HG03095 (cell line): ENCODE results near the gene FKBP3.
"Not testable (repeated sequence)": the region's sequence is repeated elsewhere in the genome, so short reads cannot be mapped to it uniquely, and the experiment has no call there.

Source experiments
- ATAC-seq: cut with Tn5 transposase; IDR thresholded peaks from one replicate; pipeline ENCODE4 v1.9.1; 2021; ENCODE audit warnings: moderate library complexity; ENCODE audit not compliant: unreplicated experiment

FKBP3 gene

DNA sequence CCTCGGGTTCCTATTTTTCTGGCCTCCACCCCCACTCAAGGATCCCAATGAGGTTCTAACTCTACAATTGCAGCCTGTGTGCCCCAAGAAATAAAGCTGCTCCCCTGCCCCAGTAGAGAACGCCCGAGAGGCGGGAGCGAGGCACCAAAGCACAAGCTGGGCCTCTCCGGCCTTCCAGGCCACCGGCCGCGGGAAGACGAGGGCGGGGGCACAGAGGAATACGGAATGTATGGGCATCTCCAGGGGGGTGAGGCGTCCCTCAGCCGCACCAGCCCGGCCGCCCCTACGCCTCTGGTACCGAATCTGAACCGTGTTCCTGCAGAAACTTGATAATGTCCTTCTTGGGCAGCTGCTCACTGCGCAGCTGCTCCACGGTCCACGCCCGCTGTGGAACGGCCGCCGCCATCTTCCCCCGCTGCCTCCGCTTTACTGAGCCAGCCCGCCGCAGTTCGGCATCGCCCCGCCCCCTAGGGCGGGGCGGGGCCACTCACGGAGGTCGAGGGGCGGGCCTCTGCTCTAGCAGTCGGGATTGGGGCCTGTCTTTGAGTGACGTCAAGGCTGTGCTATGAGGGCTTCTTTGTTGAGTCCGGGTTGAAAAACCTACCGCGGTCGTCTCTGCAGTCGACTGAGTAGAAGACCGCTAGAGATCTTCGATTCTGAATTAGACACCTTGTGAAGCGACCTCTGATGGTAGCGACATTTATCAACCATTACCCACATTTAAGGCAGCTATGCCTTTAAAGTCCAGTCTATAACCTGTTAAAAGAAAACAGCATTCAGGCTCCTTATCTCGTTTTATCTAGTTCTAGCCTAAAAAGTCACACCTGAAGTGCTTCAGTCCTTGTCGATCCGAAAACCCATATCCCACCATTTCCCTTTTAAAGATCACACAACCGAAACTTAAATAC is at the start of gene FKBP3:
FKBP3 (minus strand) TSS at position 431 of the 908 bp plus-strand sequence; CDS start at position 406, 25 bp downstream.
- peak; percentile 89 for ATAC-seq

DNA sequence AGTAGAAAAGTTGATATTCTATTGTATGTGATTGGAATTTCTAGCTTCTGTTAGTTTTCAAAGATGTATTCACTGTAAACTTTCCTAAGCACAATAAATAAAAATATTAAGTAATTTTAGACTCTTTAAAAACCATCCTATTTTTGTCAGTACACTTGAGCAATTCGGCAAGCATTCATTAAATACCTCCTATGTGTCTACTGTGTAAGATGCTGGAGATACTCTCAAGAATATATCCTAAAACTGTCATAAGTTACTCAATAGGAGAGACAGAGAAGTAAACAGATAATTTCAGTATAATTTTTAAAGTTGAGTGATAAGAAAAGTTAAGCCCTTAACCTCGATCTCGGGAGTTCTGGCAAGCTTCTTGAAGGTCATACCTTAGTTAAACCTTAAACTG is 47.5 kb upstream of the FKBP3 start:
- ATAC-seq, result no peak

DNA sequence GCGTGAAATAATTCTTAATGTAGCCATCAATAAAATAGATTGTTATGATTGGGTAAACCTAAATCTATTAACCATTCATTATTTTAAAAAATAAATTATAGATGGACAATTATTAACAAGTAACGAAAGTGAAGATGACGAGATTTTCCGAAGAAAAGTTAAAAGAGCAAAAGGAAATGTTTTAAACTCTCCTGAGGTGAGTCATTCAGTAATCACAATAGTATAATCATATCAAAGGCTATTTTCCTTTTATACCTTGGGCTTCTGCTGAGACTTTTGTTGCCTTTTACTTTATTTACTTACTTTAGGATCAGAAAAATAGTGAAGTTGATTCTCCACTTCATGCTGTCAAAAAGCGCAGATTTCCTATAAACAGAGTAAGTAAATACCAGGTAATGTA is 47.0 kb upstream of the FKBP3 start:
- no peak for ATAC-seq

DNA sequence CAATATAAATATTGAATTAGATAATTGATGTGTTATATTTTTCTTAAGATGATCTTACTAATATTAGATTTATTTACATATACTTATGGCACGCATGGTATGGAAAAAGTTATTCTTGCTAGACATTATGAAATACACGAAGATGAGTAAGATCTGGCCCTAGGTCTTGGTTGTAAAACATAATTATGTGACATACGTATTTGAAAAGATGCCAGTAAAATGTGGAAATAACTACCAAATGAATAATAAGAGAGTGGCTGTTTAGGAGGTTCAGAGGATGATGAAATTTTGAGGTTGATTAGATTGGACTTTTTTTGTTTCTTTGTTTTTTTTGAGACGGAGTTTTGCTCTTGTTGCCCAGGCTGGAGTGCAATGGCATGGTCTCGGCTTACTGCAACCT is 42.8 kb upstream of the FKBP3 start:
- no peak for ATAC-seq

DNA sequence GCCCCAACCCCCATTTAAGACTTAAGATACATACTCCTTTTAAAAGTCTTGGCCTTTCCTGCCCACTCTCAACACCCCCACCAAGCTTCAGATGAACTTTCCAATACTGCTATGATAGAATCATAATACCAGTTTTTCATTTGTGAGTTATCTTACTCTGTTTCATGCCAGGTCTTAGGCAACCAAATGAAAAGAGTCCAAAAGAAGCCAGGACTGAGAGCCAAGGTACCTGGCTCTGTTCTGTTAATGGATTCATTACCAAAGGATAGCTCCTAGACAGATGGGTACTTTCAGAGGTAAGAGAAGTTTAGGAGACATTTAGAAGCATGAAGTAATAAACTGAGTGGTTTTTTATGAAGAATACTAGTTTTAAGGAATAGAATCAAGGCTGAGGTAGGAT is 35.6 kb upstream of the FKBP3 start:
- no peak for ATAC-seq

DNA sequence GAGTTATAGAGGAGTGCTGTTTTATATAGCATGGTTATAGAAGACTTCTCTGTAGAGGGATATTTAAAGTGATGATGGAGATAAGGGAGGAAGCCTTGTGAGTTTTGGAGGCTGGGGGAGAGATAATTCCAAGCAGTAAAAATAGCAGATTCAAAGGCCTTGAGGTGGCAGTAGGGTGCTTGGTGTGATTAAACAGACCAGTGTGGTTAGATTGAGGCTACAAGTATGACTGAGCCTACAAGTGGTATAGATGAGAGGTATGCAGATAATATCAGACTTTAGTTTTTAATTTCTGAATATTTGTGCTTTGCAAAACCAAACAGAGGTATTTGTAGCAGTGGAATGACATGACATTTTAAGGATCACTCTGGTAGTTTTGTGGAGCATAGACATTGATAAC is 21.8 kb upstream of the FKBP3 start:
- ATAC-seq, result no peak

DNA sequence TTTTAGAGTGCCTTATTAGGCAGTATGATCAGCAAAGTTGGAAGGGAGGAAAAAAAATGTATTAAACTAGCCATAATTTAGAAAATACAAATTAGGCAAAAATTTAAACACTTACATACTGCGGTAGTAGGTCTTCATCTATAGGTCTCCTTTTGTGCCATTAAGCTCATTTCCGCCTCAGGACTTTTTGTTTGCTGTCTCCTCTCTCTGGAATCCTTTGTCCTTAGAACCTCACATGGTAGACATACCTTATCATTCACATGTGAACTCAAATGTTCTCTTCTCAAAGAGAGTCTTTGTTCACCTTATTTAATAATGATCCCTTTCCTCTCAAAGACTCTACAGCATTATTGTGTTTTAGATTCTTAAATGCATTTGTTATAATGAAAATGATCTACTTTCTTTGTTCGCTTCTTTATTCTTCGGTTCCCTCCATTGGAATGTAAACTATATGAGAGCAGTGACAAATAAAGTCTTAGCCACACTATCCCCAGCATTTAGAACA is 16.2 kb upstream of the FKBP3 start:
- ATAC-seq, result no peak

DNA sequence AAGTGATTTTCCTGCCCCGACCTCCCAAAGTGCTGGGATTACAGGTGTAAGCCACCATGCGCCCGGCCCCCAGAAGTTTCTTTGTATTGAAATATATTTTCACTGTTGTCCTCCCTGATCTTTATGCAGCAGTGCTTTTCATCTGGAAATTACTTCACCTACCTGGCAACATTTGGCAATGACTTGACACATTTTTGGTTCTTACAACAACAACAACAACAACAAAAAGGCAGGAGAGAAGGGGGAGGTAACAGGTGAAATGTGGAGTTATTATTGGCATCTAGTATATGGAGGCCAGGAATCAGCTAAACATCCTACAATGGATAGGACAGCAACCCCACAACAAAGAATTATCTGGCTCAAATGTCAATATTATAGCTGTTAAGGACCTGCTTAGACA is 15.3 kb upstream of the FKBP3 start:
- no peak for ATAC-seq

DNA sequence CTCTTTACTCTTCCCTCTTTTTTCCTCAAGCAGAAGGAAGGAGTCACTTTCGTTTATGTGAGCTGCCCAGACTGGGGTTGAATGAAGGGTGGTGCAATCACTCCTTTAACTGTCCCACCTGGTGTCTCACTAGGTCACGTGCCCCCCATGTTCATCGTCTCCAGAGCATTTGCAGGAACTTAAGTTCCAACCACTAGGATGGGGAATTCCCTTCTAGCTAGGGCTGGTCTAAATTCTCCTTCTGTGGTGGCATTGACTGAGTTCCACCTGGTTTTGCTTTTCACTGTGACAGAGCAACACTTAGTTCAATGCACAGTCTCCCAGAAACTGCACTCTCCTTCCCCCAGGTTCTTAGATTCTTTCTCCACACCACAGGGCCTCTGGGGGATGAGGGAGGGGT is 10.9 kb upstream of the FKBP3 start:
- no peak for ATAC-seq

DNA sequence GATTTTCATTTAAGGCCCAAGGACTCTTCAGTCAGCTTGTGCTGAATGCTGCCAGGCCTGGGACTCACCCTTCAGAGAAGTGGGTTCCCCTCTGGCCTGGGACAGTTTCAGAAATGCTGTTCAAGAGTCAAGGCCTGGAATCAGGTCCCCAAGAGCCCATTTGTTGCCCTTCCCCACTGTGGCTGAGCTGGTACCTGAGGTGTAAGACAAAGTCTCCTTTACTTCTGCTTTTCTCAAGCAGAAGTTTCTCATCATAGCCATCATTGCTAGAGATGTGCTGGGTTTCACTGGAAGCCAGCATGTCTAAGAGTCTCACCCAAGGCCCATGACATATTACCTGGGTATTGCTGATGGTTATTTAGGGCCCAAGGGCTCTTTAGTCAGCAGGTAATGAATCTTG is 10.4 kb upstream of the FKBP3 start:
- ATAC-seq, result peak; percentile 49

DNA sequence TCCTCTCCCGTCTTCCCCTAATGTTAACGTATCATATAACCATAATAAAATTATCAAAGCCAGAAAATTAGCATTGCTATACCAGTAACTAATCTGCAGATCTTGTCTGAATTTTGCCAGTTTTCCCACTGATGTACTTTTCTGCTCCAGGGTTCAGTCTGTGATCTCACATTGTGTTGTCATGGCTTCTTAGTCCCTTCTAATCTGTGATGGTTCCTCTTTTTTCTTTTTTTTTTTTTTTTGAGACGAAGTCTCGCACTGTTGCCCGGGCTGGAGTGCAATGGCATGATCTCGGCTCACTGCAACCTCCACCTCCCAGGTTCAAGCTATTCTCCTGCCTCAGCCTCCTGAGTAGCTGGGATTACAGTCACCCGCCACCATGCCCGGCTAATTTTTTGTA is 7.8 kb upstream of the FKBP3 start:
- ATAC-seq, result not testable (repeated sequence)

DNA sequence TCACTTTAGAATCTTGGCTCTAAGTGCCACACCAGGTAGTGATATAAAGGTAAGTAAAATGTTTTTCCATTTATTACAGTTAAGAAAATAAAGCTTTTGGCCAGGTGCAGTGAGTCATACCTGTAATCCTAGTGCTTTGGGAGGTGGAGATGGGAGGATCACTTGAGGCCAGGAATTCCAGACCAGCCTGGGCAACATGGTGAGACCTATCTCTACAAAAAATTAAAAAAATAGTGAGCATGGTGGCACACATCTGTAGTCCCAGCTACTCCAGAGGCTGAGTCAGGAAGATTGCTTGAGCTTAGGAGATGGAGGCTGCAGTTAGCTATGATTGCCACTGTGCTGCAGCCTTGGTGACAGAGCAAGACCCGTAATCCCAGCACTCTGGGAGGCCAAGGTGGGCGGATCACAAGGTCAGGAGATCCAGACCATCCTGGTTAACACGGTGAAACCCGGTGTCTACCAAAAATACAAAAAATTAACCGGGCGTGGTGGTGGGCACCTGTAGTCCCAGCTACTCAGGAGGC is 6.4 kb upstream of the FKBP3 start:
- no peak for ATAC-seq

DNA sequence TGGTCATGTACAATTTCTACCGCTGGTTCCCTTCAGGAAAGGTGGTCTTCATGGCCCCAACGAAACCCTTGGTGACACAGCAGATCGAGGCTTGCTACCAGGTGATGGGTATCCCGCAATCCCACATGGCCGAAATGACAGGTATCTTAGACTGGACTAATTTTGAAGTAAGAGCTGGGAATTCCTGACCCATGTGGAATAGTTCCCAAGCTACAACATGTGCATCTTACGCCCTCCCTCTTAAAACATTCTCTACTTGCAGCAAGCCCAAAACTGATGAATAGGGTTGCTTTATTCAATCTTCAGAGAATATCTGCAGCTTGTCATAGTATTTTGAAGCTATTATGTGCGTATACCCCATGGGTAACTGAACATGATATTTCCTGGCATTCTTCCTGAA is 2.1 kb upstream of the FKBP3 start:
- ATAC-seq, result no peak

DNA sequence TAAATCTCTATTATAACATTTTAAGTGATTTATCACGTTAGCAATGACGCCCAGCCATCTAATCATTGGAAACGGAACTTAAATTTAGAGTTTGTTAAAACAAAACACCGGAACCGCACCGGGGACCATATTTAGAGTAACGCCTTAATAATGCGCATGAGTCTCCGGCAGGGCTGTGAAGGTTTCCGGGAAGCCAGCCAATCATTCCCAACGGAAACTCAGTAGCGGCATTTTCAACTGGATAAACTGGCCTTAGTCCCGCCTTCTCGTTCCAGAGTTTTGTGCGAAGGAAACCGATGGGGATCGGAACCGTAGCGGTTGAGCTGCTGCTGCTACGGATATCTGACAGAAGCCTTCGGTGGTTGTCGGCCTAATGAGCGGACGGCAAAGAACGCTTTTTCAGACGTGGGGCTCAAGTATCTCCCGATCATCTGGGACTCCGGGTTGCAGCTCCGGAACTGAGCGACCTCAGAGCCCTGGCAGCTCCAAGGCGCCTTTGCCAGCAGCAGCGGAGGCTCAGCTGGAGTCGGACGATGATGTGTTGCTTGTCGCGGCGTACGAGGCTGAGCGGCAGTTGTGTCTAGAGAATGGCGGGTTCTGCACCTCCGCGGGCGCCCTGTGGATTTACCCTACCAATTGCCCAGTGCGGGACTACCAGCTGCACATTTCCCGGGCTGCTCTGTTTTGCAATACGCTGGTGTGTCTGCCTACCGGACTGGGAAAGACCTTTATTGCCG is 1.5 kb upstream of the FKBP3 start, which contains the start of gene FANCM:
FANCM (plus strand) TSS at position 272 of the 737 bp plus-strand sequence; CDS start at position 374, 102 bp downstream.
- ATAC-seq, result peak; percentile 38

DNA sequence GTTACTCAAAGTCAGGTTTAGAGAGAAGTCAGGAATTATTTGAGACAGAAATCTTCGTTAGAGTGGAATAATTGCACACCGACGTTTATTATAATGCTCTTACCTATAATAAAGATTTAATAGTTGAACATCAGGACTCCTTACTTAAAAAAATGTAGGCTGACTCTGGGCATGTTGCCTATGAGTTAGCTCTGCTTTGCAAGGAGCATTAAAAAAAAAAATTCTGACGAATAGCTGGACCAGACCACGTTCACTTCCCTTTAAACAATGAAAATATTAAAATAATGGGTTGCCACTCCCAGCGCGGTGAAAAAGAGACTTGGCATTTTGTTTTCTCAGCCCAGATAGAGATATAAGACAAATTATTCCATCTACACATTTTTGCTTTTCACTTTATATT is 875 bp upstream of the FKBP3 start:
- no peak for ATAC-seq

DNA sequence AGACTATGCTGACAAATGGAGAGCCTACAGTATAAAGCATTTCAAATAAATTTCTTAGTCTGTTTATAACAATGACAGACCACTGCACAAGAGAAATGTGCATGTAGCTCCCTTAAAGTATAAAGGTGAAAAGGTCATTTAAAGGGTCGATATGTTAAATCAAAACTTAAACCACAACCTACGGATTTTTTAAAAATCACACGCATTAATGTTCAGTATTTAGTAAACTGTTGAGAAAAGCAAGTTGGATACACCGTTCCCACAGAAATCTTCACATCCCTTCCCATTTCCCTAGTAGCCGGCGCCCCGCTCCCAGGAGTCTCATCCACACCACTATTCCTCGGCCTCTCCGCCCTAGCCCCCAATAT is 614 bp downstream of the FKBP3 start:
- no peak for ATAC-seq

DNA sequence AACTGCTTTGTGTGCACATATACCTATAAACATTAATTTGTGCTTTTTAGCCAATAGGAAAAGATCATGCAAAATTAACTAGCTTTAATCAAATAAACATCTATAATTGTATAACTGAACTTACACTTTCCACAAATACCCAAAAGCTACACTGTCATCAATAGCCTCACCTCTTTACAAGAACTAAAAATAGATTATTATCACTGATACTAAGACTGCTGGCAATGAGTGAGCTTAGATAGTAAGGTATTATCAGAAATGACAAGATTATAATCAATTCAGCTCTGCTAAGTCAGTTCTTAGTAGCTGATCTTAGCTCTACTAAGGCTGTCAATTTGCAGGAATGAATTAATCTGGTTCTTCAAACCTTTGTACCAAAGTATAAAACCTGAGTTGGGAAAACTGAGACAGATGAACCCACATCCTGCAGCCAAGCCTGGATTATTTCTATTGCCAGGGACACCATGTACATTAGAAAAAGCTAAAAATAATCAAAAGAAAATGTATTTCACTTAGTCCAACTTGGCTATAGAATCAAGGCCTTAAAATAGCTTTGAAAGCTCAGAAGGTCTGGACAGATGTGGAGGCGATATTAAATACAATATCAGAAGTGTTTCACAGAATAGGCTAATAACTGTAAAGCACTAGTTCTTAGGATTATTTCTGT is 5.2 kb downstream of the FKBP3 start:
- ATAC-seq, result no peak

DNA sequence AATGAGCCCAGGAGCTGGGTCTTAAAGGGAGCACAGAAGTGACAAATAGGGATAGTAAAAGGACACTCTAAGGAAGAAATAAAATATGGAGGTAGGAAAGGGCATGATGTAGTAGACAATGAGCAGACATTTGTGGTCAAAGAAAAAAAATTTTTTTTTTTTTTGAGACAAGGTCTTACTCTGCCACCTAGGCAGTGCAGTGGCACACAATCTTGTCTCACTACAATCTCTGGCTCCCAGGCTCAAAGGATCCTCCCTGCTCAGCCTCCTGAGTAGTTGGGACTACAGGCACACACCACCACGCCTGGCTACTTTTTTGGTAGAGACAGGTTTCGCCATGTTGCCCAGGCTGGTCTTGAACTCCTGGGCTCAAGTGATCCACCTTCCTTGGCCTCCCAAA is 8.5 kb downstream of the FKBP3 start:
- ATAC-seq, result no peak

DNA sequence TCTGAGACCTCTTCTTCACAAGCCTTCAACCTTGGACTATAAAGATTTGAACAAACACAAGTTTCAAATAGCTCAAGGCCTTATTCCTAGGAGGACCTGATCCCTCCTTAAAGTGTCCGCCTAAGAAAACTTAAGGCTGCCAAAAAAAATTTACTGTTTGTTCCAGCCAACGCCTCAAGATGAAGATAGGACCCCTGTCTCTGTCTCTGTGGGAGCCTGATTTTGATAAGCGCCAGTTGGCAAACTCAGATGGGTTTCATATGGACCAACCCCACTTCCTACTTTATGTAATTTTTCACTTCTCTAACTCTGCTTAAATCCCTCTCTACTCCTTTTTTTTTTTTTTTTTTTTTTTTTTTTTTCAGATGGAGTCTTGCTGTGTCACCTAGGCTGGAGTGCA is 11.0 kb downstream of the FKBP3 start:
- ATAC-seq, result no peak

DNA sequence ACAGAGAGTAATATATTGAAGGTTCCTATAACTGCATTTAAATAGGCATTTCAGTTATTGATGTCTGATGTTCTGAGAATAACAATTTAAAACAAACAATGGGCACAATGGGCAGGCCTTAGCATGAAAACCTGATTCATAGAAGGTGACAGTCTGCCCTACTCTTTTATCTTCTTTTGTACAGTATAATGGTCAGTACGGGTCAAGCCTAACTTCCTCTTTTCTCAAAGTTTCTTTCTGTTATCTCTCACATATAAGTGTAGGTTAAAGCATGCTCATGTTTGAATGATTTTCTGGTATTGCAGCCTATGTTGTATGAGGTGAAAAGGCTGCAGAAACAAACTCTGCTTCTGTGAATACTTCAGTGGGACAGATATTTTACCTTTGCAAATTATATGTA is 14.2 kb downstream of the FKBP3 start:
- no peak for ATAC-seq

DNA sequence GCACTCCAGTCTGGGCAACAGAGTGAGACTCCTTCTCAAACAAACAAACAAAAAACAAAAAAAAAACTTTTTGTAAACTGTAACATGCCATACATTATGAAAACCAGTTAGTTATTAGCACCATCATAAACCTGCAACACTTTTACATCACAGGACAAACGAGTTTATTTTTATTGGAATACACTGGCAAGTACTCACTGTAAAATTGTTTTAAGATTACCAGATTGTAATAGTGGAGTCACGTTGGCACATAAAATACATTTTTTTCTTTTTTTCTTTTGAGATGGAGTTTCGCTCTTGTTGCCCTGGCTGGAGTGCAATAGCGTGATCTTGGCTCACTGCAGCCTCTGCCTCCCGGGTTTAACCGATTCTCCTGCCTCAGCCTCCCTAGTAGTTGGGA is 15.7 kb downstream of the FKBP3 start:
- ATAC-seq, result no peak
